SHP77 treated with DMSO at 0.1 percent for 48 hours (cell line): ENCODE results near the gene GPR158.

Experiments
- DNase-seq: peaks from one replicate; lab custom pipeline; 2025; lab: John Stamatoyannopoulos, UW

GPR158 gene

GRCh38 chr10:25498645-25499044 lies 323.8 kb downstream of the GPR158 start:
- DNase-seq, result no peak

GRCh38 chr10:25501912-25502311 lies 327.1 kb downstream of the GPR158 start:
- no peak for DNase-seq

- no peak for DNase-seq
Observed at GRCh38 chr10:25502453-25502852, 327.7 kb downstream of the GPR158 start.

GRCh38 chr10:25504306-25504705 lies 329.5 kb downstream of the GPR158 start:
- no peak for DNase-seq

- no peak for DNase-seq
Observed at GRCh38 chr10:25504838-25505237, 330.0 kb downstream of the GPR158 start.

GRCh38 chr10:25505466-25505865 lies 330.7 kb downstream of the GPR158 start:
- DNase-seq, result no peak

- DNase-seq, result no peak
Observed at GRCh38 chr10:25506821-25507335, 332.1 kb downstream of the GPR158 start.

- no peak for DNase-seq
Observed at GRCh38 chr10:25508112-25508815, 333.5 kb downstream of the GPR158 start.

GRCh38 chr10:25509151-25509550 lies 334.4 kb downstream of the GPR158 start:
- no peak for DNase-seq

GRCh38 chr10:25522294-25522693 lies 347.5 kb downstream of the GPR158 start:
- DNase-seq, result no peak

- no peak for DNase-seq
Observed at GRCh38 chr10:25522946-25523608, 348.3 kb downstream of the GPR158 start.

- DNase-seq, result no peak
Observed at GRCh38 chr10:25530306-25530705, 355.5 kb downstream of the GPR158 start.

- no peak for DNase-seq
Observed at GRCh38 chr10:25531457-25532061, 356.8 kb downstream of the GPR158 start.

- no peak for DNase-seq
Observed at GRCh38 chr10:25532213-25532612, 357.4 kb downstream of the GPR158 start.

- no peak for DNase-seq
Observed at GRCh38 chr10:25536027-25536426, 361.2 kb downstream of the GPR158 start.

GRCh38 chr10:25547382-25547781 lies 372.6 kb downstream of the GPR158 start:
- no peak for DNase-seq

GRCh38 chr10:25552283-25552919 lies 377.6 kb downstream of the GPR158 start:
- DNase-seq, result no peak

- DNase-seq, result no peak
Observed at GRCh38 chr10:25555865-25556264, 381.1 kb downstream of the GPR158 start.

GRCh38 chr10:25556457-25556856 lies 381.7 kb downstream of the GPR158 start:
- no peak for DNase-seq

GRCh38 chr10:25557136-25557535 lies 382.3 kb downstream of the GPR158 start:
- no peak for DNase-seq

- no peak for DNase-seq
Observed at GRCh38 chr10:25561758-25562157, 387.0 kb downstream of the GPR158 start.

GRCh38 chr10:25562547-25562946 lies 387.7 kb downstream of the GPR158 start:
- no peak for DNase-seq

- DNase-seq, result no peak
Observed at GRCh38 chr10:25564351-25564750, 389.6 kb downstream of the GPR158 start.
